HepG2 (cell line): ENCODE measurements around the gene SAPCD1. TPM values are rescaled to one million over a fixed set of nuclear protein-coding genes. Genes with fewer than 3 reads are reported as not detected.
A peak's percentile ranks its signal among the peaks of the same experiment; 100 is the strongest.

Source experiments
- BATF2 ChIP-seq: sonication (generic); formaldehyde crosslinking; IDR thresholded peaks from 2 replicates; pipeline ENCODE4 v1.8.0; 2022; ENCODE audit warnings: mild to moderate bottlenecking, missing genetic modification reagents, moderate library complexity
- DMTF1 ChIP-seq: sonication (generic); formaldehyde crosslinking; IDR thresholded peaks from 2 replicates; pipeline ENCODE4 v1.4.0; 2020; ENCODE audit warnings: mild to moderate bottlenecking, missing genetic modification reagents
- E2F2 ChIP-seq: sonication (generic); formaldehyde crosslinking; IDR thresholded peaks from 2 replicates; pipeline ENCODE4 v1.4.0; 2020; ENCODE audit warnings: missing genetic modification reagents, borderline replicate concordance
- GPBP1L1 ChIP-seq: sonication (generic); formaldehyde crosslinking; IDR thresholded peaks from 2 replicates; pipeline ENCODE4 v1.5.0; 2020; ENCODE audit warnings: mild to moderate bottlenecking, missing genetic modification reagents
- HNRNPLL ChIP-seq: fragments of 200-400 bp; formaldehyde crosslinking; IDR thresholded peaks from 2 replicates; pipeline ENCODE4 v1.6.1; 2017; ENCODE audit warnings: mild to moderate bottlenecking, low read depth, low read length; ENCODE audit not compliant: poor library complexity, severe bottlenecking
- KLF15 ChIP-seq: sonication (generic); formaldehyde crosslinking; IDR thresholded peaks from 2 replicates; pipeline ENCODE4 v1.8.1; 2023; ENCODE audit warnings: borderline replicate concordance, mild to moderate bottlenecking, inconsistent platforms, missing genetic modification reagents, mixed read lengths
- PAXIP1 ChIP-seq: sonication (generic); formaldehyde crosslinking; conservative IDR thresholded peaks from 2 replicates; pipeline ENCODE4 v1.4.0; 2020; ENCODE audit warnings: mild to moderate bottlenecking, missing genetic modification reagents, moderate library complexity
- TIGD3 ChIP-seq: sonication (generic); formaldehyde crosslinking; IDR thresholded peaks from 2 replicates; pipeline ENCODE4 v1.5.1; 2020; ENCODE audit warnings: mild to moderate bottlenecking, missing genetic modification reagents, borderline replicate concordance
- ZBTB8A ChIP-seq: sonication (generic); formaldehyde crosslinking; IDR thresholded peaks from 2 replicates; pipeline ENCODE4 v1.4.0; 2020; ENCODE audit warnings: mild to moderate bottlenecking, low read depth, missing genetic modification reagents, borderline replicate concordance
- ZFYVE20 ChIP-seq: sonication (generic); formaldehyde crosslinking; IDR thresholded peaks from 2 replicates; pipeline ENCODE4 v1.8.0; 2023; ENCODE audit warnings: low read depth, mild to moderate bottlenecking, moderate library complexity, missing genetic modification reagents, borderline replicate concordance
- ZNF557 ChIP-seq: sonication (generic); formaldehyde crosslinking; IDR thresholded peaks from 2 replicates; pipeline ENCODE4 v1.4.0; 2020; ENCODE audit warnings: missing genetic modification reagents
- ZNF577 ChIP-seq: sonication (generic); formaldehyde crosslinking; IDR thresholded peaks from 2 replicates; pipeline ENCODE4 v1.4.0; 2020; ENCODE audit warnings: mild to moderate bottlenecking, low read depth, missing genetic modification reagents, borderline replicate concordance
- ZNF672 ChIP-seq: sonication (generic); formaldehyde crosslinking; IDR thresholded peaks from 2 replicates; pipeline ENCODE4 v1.8.1; 2022; ENCODE audit warnings: missing genetic modification reagents
- ZNF781 ChIP-seq: sonication (generic); formaldehyde crosslinking; IDR thresholded peaks from 2 replicates; pipeline ENCODE4 v1.5.1; 2020; ENCODE audit warnings: borderline replicate concordance, mild to moderate bottlenecking, missing genetic modification reagents; ENCODE audit errors: not compliant biosample characterization
- polyA plus RNA-seq, 8 experiments: library from polyadenylated mRNA; depleted of rRNA in 3 of 8; stranded (reverse) in 7 of 8; unstranded in 1 of 8; fragments of >200 nt; fragmentation: Illumina TruSeq in 4 of 8; extraction: Trizol in 4 of 8; gene quantifications; 2 replicates each; pipeline versions ENCODE4 v1.2.1 to v1.2.3, GENCODE V29; 2011 to 2016; ENCODE audit warnings: low read depth in 4 of 8, missing spikeins in 1 of 8, mixed read lengths in 1 of 8; ENCODE audit not compliant: insufficient read depth in 1 of 8
- total RNA-seq, 5 experiments: library from RNA; depleted of rRNA; stranded (reverse); fragments of >200 nt; fragmentation: Illumina TruSeq; extraction: Trizol; gene quantifications; 2 replicates each; pipeline ENCODE4 v1.2.3, GENCODE V29; 2016; ENCODE audit warnings: low read depth in 1 of 5

SAPCD1 gene
- total and polyA plus RNA-seq, 2 of the 13 experiments (the other 11 are each of a cell fraction or from before 2014, with no cell fraction given): 2.5 to 3.9 TPM

GRCh38 chr6:31795616-31796298 lies 33.3 kb downstream of the SAPCD1 start, which contains the start of gene VARS1 (continued):
- TF ChIP-seq HNRNPLL (no peak), ZNF577 (CRISPR knock-in tag) (no peak), ZBTB8A (CRISPR knock-in tag) (no peak), ZNF672 (CRISPR knock-in tag) (peak; percentile 87; the same call in 1 of the 2 replicates), ZFYVE20 (CRISPR knock-in tag) (no peak), BATF2 (CRISPR knock-in tag) (no peak; the same call in 1 of the 2 replicates), DMTF1 (no peak), E2F2 (no peak), ZNF557 (peak; percentile 79; the same call in 1 of the 2 replicates), TIGD3 (CRISPR knock-in tag) (no peak), GPBP1L1 (no peak), ZNF781 (CRISPR knock-in tag) (no peak), KLF15 (CRISPR knock-in tag) (no peak), PAXIP1 (0 out of 2 replicates have a peak, but pooled peaks have one; percentile 43)
